ENCODE measurements around the gene MYZAP.

GRCh38 chr15:57704441-57704840, 112.7 kb downstream of the MYZAP start:
- TF ChIP-seq CTCF (CRISPR knock-in tag; IDR thresholded peaks at IDR 0.05): no peak
- no peak for TF ChIP-seq ZFP37 (CRISPR knock-in tag; IDR thresholded peaks at IDR 0.05; ENCODE audit: borderline replicate concordance)
- no peak for TF ChIP-seq HIC2 (CRISPR knock-in tag; IDR thresholded peaks at IDR 0.05; ENCODE audit: low read depth)
- no peak for TF ChIP-seq CHD4 (IDR thresholded peaks at IDR 0.05; ENCODE audit: borderline replicate concordance, low read length)
